NT2/D1 (cell line): Measurements from ENCODE around the gene GMEB2.

Experiments used
- SUZ12 ChIP-seq: IDR thresholded peaks from 2 replicates; pipeline ENCODE4 v1.6.1; 2011; ENCODE audit not compliant: insufficient read length, insufficient read depth; ENCODE audit errors: extremely low read depth
- YY1 ChIP-seq: IDR thresholded peaks from 2 replicates; pipeline ENCODE4 v1.6.1; 2011; ENCODE audit not compliant: insufficient read length, insufficient read depth

DNA sequence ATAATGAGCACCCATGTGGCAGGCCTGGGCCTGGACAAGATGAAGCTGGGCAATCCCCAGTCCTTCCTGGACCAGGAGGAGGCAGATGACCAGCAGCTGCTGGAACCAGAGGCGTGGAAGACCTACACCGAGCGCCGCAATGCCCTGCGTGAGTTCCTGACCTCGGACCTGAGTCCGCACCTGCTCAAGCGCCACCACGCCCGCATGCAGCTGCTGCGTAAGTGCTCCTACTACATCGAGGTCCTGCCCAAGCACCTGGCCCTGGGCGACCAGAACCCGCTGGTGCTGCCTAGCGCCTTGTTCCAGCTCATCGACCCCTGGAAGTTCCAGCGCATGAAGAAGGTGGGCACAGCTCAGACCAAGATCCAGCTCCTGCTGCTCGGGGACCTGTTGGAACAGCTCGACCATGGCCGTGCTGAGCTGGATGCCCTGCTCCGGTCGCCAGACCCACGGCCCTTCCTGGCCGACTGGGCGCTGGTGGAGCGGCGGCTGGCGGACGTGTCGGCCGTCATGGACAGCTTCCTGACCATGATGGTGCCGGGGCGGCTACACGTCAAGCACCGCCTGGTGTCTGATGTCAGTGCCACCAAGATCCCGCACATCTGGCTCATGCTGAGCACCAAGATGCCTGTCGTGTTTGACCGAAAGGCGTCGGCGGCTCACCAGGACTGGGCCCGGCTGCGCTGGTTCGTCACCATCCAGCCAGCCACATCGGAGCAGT is 71.1 kb downstream of the GMEB2 start:
- no peak for TF ChIP-seq SUZ12
- TF ChIP-seq YY1: no peak
